H9 (cell line): ENCODE measurements around the gene CRACR2A. TPM values are rescaled to one million over a fixed set of nuclear protein-coding genes. Genes with fewer than 3 reads are reported as not detected.

Source experiments
- DNase-seq: peaks from one replicate; pipeline ENCODE4 v3.0.0-alpha.2; 2017
- H2AFZ ChIP-seq: one replicate; pipeline ENCODE4 v1.6.1; 2013; ENCODE audit warnings: mild to moderate bottlenecking, low read length, control low read depth, moderate library complexity
- H2AK5ac ChIP-seq: 2 replicates; pipeline ENCODE4 v1.6.1; 2013; ENCODE audit warnings: low read length, control low read depth, mixed read lengths; ENCODE audit not compliant: insufficient read length
- H2BK120ac ChIP-seq: one replicate; pipeline ENCODE4 v1.6.1; 2013; ENCODE audit warnings: low read depth, mild to moderate bottlenecking, low read length, control low read depth, inconsistent platforms; ENCODE audit not compliant: poor library complexity, severe bottlenecking
- H2BK12ac ChIP-seq: 2 replicates; pipeline ENCODE4 v1.6.1; 2013; ENCODE audit warnings: low read length, control low read depth, mixed read lengths, low read depth; ENCODE audit not compliant: insufficient read length
- H2BK15ac ChIP-seq: 2 replicates; pipeline ENCODE4 v1.6.1; 2013; ENCODE audit warnings: low read depth, low read length, control low read depth
- H2BK20ac ChIP-seq: one replicate; pipeline ENCODE4 v1.6.1; 2013; ENCODE audit warnings: low read depth, mild to moderate bottlenecking, low read length, control low read depth, inconsistent platforms; ENCODE audit not compliant: poor library complexity, severe bottlenecking
- H2BK5ac ChIP-seq: 2 replicates; pipeline ENCODE4 v1.6.1; 2013; ENCODE audit warnings: low read length, control low read depth, mixed read lengths; ENCODE audit not compliant: insufficient read length
- H3K14ac ChIP-seq: 2 replicates; pipeline ENCODE4 v1.6.1; 2013; ENCODE audit warnings: low read length, control low read depth; ENCODE audit not compliant: insufficient read depth
- H3K18ac ChIP-seq: 2 replicates; pipeline ENCODE4 v1.6.1; 2013; ENCODE audit warnings: low read depth, mild to moderate bottlenecking, mixed read lengths, low read length, control low read depth; ENCODE audit not compliant: insufficient read length
- H3K23ac ChIP-seq: 2 replicates; pipeline ENCODE4 v1.6.1; 2013; ENCODE audit warnings: low read length, control low read depth, mixed read lengths, low read depth; ENCODE audit not compliant: insufficient read length
- H3K23me2 ChIP-seq: 2 replicates; pipeline ENCODE4 v1.6.1; 2013; ENCODE audit warnings: low read depth, mild to moderate bottlenecking, mixed read lengths, low read length, control low read depth; ENCODE audit not compliant: insufficient read length, poor library complexity, severe bottlenecking
- H3K27ac ChIP-seq: 2 replicates; pipeline ENCODE4 v1.5.1; 2013; ENCODE audit warnings: low read length, control low read depth, mixed read lengths, low read depth; ENCODE audit not compliant: insufficient read length
- H3K27me3 ChIP-seq: 2 replicates; pipeline ENCODE4 v1.6.1; 2013; ENCODE audit warnings: low read length, control low read depth, inconsistent platforms; ENCODE audit not compliant: insufficient read depth
- H3K4ac ChIP-seq: 2 replicates; pipeline ENCODE4 v1.6.1; 2013; ENCODE audit warnings: low read depth, mild to moderate bottlenecking, control low read depth, inconsistent platforms, low read length, moderate library complexity
- H3K4me1 ChIP-seq: 2 replicates; pipeline ENCODE4 v1.6.1; 2013; ENCODE audit warnings: low read length, control low read depth, inconsistent platforms; ENCODE audit not compliant: insufficient read depth
- H3K4me2 ChIP-seq: 2 replicates; pipeline ENCODE4 v1.6.1; 2013; ENCODE audit warnings: low read length, control low read depth, mixed read lengths; ENCODE audit not compliant: insufficient read length, insufficient read depth
- H3K56ac ChIP-seq: 2 replicates; pipeline ENCODE4 v1.6.1; 2013; ENCODE audit warnings: low read depth, mild to moderate bottlenecking, mixed read lengths, low read length, control low read depth; ENCODE audit not compliant: insufficient read length
- H3K79me1 ChIP-seq: 2 replicates; pipeline ENCODE4 v1.6.1; 2013; ENCODE audit warnings: low read depth, mild to moderate bottlenecking, moderate library complexity, low read length, control low read depth, inconsistent platforms; ENCODE audit not compliant: insufficient read depth, poor library complexity, severe bottlenecking
- H3K79me2 ChIP-seq: 2 replicates; pipeline ENCODE4 v1.6.1; 2013; ENCODE audit warnings: low read length, control low read depth, inconsistent platforms; ENCODE audit not compliant: insufficient read depth
- H3K9ac ChIP-seq: 2 replicates; pipeline ENCODE4 v1.6.1; 2013; ENCODE audit warnings: low read length, control low read depth, mixed read lengths; ENCODE audit not compliant: insufficient read length; ENCODE audit errors: extremely low read depth
- H3K9me3 ChIP-seq: one replicate; pipeline ENCODE4 v1.6.1; 2013; ENCODE audit warnings: low read depth, low read length, inconsistent platforms; ENCODE audit not compliant: control insufficient read depth
- H3T11ph ChIP-seq: one replicate; pipeline ENCODE4 v1.6.1; 2013; ENCODE audit warnings: mild to moderate bottlenecking, low read length, control low read depth, inconsistent platforms
- H4K20me1 ChIP-seq: one replicate; pipeline ENCODE4 v1.6.1; 2013; ENCODE audit not compliant: control insufficient read depth, insufficient read length, insufficient read depth
- H4K5ac ChIP-seq: 2 replicates; pipeline ENCODE4 v1.6.1; 2013; ENCODE audit warnings: low read depth, mild to moderate bottlenecking, mixed read lengths, low read length, control low read depth; ENCODE audit not compliant: insufficient read length
- H4K8ac ChIP-seq: replicated peaks from 2 replicates; pipeline ENCODE4 v1.6.1; 2013; ENCODE audit warnings: low read length, control low read depth, mixed read lengths, low read depth; ENCODE audit not compliant: insufficient read length
- H4K91ac ChIP-seq: 2 replicates; pipeline ENCODE4 v1.6.1; 2013; ENCODE audit warnings: low read depth, mild to moderate bottlenecking, moderate library complexity, mixed read lengths, low read length, control low read depth; ENCODE audit not compliant: insufficient read length
- H3K27ac Mint-ChIP-seq, 3 experiments: 2 replicates in 2 of 3; 3 replicates in 1 of 3; pipeline ENCODE4 v1.8.0; 2020 to 2021; ENCODE audit warnings: mixed read lengths in 3 of 3, mild to moderate bottlenecking in 1 of 3, moderate library complexity in 1 of 3
- H3K27me3 Mint-ChIP-seq: 2 replicates; pipeline ENCODE4 v1.8.0; 2021; ENCODE audit warnings: low read depth, mild to moderate bottlenecking, moderate library complexity, mixed read lengths
- H3K36me3 Mint-ChIP-seq, 3 experiments: 2 replicates in 2 of 3; 3 replicates in 1 of 3; pipeline ENCODE4 v1.8.0; 2020 to 2021; ENCODE audit warnings: low read depth in 3 of 3, mixed read lengths in 3 of 3; ENCODE audit not compliant: insufficient read depth in 1 of 3
- H3K4me1 Mint-ChIP-seq, 2 experiments: 2 replicates each; pipeline ENCODE4 v1.8.0; 2020; ENCODE audit warnings: mixed read lengths in 2 of 2
- H3K4me3 Mint-ChIP-seq, 2 experiments: 2 replicates in 1 of 2; 3 replicates in 1 of 2; pipeline ENCODE4 v1.8.0; 2020 to 2021; ENCODE audit warnings: mild to moderate bottlenecking in 2 of 2, mixed read lengths in 2 of 2, moderate library complexity in 1 of 2
- H3K9me3 Mint-ChIP-seq, 2 experiments: 2 replicates in 1 of 2; 3 replicates in 1 of 2; pipeline ENCODE4 v1.8.0; 2020; ENCODE audit warnings: mild to moderate bottlenecking in 2 of 2, mixed read lengths in 2 of 2, moderate library complexity in 1 of 2
- CTCF ChIP-seq: fragments of 200-600 bp; sonication (generic); conservative IDR thresholded peaks from 3 replicates; pipeline ENCODE4 v1.8.0; 2021; ENCODE audit warnings: antibody characterized with exemption, mild to moderate bottlenecking
- WGBS: extraction: QIAGEN DNeasy Blood & Tissue Kit; methylation state at CpG from one replicate; pipeline ENCODE4 v1.1.7; 2013; ENCODE audit warnings: missing lambda C conversion rate, low lambda C conversion rate, mixed read lengths; ENCODE audit not compliant: insufficient read length; ENCODE audit errors: extremely low coverage; 5-methylcytosine and 5-hydroxymethylcytosine counted together
- total RNA-seq: library from RNA; stranded (reverse); gene quantifications from 2 replicates; pipeline ENCODE4 v1.2.1, GENCODE V29; 2021

Gene CRACR2A
- total RNA-seq, 1 experiment from 2014 or later, result 2.0 TPM

GRCh38 chr12:3565985-3566384 is 186.9 kb downstream of the CRACR2A start:
- Histone ChIP-seq H4K8ac (no peak overlapping the region), H3K14ac (no peak overlapping the region), H2BK12ac (no peak overlapping the region), H3K27ac (no peak overlapping the region), H3K56ac (no peak overlapping the region), H3K79me2 (no peaks in the 10 kb centered on the region), H3K27me3 (no peaks in the 10 kb centered on the region), H3K9me3 (no peaks in the 10 kb centered on the region), H4K20me1 (no peaks in the 10 kb centered on the region), H2AFZ (no peak overlapping the region), H4K5ac (no peak overlapping the region), H3K4me1 (peaks cover 2% of the 10 kb centered on the region; the same call in 1 of the 2 replicates), H2BK15ac (no peak overlapping the region), H2BK20ac (no peak overlapping the region), H3K9ac (no peak overlapping the region), H3K4ac (no peak overlapping the region), H2BK5ac (no peak overlapping the region), H4K91ac (no peak overlapping the region), H3K4me2 (no peak overlapping the region), H3K23ac (no peak overlapping the region), H3T11ph (no peak overlapping the region), H2BK120ac (no peak overlapping the region), H3K23me2 (no peaks in the 10 kb centered on the region), H3K79me1 (no peaks in the 10 kb centered on the region), H2AK5ac (no peak overlapping the region), H3K18ac (no peak overlapping the region)
- Mint-ChIP-seq H3K27me3 (peaks cover 1% of the 10 kb centered on the region; the same call in 1 of the 2 replicates), H3K36me3 (peaks cover 0 to 5% (median 0%) of the 10 kb centered on the region in 3 experiments; a peak in 1 of 7 replicates), H3K4me3 (no peak overlapping the region), H3K27ac (peak overlapping the region in 1 of 3 experiments; percentile 20; a peak in 1 of 7 replicates), H3K4me1 (peaks cover 25 to 26% of the 10 kb centered on the region in 2 experiments), H3K9me3 (no peaks in the 10 kb centered on the region)
- no CpG with 5 or more reads among the region's 1 CpG for WGBS
- no peak for DNase-seq
- TF ChIP-seq CTCF, result no peak

Other genes starting within 250 kb of the CRACR2A start
- gene PARP11, start 120.3 kb upstream of the CRACR2A start, total RNA-seq, result 11.3 and 12.7 TPM in 2 replicates